ENCODE results near the gene CIART. TPM values are rescaled to one million over a fixed set of nuclear protein-coding genes. Genes with fewer than 3 reads are reported as not detected.

Gene CIART
- total and polyA plus RNA-seq, 2 of the 8 experiments (the other 6 are each of a cell fraction or from before 2014, with no cell fraction given), result 9.6 to 33.3 TPM

DNA sequence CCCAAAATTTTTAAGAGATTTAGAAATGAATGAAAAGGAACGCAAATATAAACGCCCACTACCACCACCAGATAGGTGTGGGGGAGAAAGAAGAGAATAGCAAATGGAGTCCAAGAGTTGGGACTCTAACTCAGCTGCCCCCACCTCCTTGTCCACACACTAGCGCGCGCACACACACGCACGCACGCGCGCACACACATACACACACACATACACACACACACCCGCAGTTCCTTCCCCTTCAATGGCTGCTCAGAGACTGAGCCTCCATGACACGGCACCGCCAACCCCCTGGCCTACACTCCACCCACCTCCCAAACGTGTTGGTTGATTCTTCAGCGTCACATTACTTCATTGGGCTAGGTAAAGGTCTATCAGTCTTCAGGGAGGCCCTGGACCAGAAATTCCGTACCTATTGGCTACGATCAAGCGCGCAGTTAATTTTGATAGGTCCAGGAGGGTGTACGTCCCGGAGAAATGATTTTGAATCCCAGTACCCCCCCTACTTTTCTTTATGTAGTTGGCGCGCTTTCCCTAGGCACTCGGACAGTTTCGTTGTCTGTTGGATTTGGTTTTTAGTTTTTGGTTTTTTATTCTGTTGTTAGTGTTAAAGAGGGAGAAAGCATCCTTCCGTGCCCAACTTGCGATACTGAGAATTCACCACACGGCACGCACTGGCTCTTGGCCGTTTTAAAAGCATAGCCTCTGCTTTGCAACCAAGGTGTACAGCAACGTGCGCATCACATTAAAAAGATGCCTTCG is 46.3 kb upstream of the CIART start, which contains the start of gene ANP32E (continued):
- TF ChIP-seq, protein P1, sequence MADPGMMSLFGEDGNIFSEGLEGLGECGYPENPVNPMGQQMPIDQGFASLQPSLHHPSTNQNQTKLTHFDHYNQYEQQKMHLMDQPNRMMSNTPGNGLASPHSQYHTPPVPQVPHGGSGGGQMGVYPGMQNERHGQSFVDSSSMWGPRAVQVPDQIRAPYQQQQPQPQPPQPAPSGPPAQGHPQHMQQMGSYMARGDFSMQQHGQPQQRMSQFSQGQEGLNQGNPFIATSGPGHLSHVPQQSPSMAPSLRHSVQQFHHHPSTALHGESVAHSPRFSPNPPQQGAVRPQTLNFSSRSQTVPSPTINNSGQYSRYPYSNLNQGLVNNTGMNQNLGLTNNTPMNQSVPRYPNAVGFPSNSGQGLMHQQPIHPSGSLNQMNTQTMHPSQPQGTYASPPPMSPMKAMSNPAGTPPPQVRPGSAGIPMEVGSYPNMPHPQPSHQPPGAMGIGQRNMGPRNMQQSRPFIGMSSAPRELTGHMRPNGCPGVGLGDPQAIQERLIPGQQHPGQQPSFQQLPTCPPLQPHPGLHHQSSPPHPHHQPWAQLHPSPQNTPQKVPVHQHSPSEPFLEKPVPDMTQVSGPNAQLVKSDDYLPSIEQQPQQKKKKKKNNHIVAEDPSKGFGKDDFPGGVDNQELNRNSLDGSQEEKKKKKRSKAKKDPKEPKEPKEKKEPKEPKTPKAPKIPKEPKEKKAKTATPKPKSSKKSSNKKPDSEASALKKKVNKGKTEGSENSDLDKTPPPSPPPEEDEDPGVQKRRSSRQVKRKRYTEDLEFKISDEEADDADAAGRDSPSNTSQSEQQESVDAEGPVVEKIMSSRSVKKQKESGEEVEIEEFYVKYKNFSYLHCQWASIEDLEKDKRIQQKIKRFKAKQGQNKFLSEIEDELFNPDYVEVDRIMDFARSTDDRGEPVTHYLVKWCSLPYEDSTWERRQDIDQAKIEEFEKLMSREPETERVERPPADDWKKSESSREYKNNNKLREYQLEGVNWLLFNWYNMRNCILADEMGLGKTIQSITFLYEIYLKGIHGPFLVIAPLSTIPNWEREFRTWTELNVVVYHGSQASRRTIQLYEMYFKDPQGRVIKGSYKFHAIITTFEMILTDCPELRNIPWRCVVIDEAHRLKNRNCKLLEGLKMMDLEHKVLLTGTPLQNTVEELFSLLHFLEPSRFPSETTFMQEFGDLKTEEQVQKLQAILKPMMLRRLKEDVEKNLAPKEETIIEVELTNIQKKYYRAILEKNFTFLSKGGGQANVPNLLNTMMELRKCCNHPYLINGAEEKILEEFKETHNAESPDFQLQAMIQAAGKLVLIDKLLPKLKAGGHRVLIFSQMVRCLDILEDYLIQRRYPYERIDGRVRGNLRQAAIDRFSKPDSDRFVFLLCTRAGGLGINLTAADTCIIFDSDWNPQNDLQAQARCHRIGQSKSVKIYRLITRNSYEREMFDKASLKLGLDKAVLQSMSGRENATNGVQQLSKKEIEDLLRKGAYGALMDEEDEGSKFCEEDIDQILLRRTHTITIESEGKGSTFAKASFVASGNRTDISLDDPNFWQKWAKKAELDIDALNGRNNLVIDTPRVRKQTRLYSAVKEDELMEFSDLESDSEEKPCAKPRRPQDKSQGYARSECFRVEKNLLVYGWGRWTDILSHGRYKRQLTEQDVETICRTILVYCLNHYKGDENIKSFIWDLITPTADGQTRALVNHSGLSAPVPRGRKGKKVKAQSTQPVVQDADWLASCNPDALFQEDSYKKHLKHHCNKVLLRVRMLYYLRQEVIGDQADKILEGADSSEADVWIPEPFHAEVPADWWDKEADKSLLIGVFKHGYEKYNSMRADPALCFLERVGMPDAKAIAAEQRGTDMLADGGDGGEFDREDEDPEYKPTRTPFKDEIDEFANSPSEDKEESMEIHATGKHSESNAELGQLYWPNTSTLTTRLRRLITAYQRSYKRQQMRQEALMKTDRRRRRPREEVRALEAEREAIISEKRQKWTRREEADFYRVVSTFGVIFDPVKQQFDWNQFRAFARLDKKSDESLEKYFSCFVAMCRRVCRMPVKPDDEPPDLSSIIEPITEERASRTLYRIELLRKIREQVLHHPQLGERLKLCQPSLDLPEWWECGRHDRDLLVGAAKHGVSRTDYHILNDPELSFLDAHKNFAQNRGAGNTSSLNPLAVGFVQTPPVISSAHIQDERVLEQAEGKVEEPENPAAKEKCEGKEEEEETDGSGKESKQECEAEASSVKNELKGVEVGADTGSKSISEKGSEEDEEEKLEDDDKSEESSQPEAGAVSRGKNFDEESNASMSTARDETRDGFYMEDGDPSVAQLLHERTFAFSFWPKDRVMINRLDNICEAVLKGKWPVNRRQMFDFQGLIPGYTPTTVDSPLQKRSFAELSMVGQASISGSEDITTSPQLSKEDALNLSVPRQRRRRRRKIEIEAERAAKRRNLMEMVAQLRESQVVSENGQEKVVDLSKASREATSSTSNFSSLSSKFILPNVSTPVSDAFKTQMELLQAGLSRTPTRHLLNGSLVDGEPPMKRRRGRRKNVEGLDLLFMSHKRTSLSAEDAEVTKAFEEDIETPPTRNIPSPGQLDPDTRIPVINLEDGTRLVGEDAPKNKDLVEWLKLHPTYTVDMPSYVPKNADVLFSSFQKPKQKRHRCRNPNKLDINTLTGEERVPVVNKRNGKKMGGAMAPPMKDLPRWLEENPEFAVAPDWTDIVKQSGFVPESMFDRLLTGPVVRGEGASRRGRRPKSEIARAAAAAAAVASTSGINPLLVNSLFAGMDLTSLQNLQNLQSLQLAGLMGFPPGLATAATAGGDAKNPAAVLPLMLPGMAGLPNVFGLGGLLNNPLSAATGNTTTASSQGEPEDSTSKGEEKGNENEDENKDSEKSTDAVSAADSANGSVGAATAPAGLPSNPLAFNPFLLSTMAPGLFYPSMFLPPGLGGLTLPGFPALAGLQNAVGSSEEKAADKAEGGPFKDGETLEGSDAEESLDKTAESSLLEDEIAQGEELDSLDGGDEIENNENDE (IDR thresholded peaks at IDR 0.05; ENCODE audit: insufficient replicate concordance, low read length), result no peak
- TF ChIP-seq SP2 (IDR thresholded peaks at IDR 0.05; ENCODE audit: low read length) (peak; percentile 85), CHD1 (IDR thresholded peaks at IDR 0.05; ENCODE audit: low read depth, low read length) (peak; percentile 28), SP1 (IDR thresholded peaks at IDR 0.05; ENCODE audit: low read depth, low read length) (peak; percentile 99), ATF2 (IDR thresholded peaks at IDR 0.05; ENCODE audit: low read length) (peak; percentile 82; the same call in 1 of the 2 replicates), TAF1 (IDR thresholded peaks at IDR 0.05; ENCODE audit: low read depth, low read length) (peak; percentile 100), FOSL1 (IDR thresholded peaks at IDR 0.05; ENCODE audit: insufficient read depth, low read depth, low read length) (peak; percentile 64; the same call in 1 of the 2 replicates), ASH2L (IDR thresholded peaks at IDR 0.05; ENCODE audit: low read length) (peak; percentile 59), SRF (IDR thresholded peaks at IDR 0.05; ENCODE audit: low read depth, low read length) (no peak)
